ENCODE measurements around the gene TRIOBP.

TRIOBP gene

DNA sequence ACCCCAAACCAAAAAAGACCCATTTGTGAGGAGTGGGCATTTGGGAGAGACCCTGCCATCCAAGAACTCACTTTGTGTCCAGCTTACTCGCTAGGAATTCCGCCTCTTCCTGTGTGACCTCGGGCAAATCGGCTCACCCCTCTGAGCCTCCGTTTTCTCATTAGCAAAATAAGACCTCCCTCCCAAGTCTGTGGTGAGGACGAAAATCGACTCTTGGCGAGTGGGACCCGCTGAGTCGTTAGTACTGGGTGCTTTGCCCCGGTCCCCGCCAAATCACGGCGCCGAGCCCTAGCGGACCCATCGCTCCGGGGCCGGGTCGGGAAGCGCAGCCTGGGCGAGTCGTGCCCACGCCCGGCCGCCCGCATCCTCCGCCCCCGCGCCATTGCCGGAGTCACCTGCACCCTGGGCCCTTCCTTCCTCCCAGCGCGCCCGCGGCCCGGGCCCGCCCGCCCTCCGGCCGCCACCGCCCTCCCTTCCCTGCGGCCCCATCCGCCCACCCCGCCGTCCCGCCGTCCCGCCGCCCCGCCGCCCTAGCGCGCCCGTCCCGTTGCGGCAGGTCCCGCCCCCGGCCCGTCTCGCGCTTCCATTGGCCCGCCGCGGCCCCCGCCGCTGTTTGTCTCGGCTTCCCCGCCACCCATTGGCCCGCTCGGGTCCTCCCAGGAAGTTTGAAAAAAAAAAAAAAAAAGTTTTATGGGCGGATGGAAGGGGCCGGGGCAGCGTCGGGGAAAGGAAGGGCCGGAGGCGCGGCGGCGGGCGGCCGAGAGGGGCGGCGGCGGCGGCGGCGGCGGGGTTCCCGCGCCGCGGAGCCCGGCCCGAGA, 48.9 kb downstream of the TRIOBP start:
- no CpG with 5 or more reads among the region's 94 CpGs for WGBS (ENCODE audit: extremely low coverage, insufficient coverage, insufficient read length)
- H3K9ac ChIP-seq (ENCODE audit: low read length), result peak overlapping the region; percentile 93
- H3K79me2 ChIP-seq (ENCODE audit: control insufficient read depth, insufficient read depth, low read length, poor library complexity), result peaks cover 20% of the 10 kb centered on the region
- peak overlapping the region; percentile 88 for H3K4ac ChIP-seq (ENCODE audit: low read depth, low read length)
- peaks cover 43% of the 10 kb centered on the region for H3K79me1 ChIP-seq (ENCODE audit: low read length)
- peak overlapping the region; percentile 88 for H2AFZ ChIP-seq (ENCODE audit: insufficient read depth, low read length, poor library complexity)
- H4K8ac ChIP-seq (ENCODE audit: low read depth, low read length), result peak overlapping the region; percentile 96
- peak overlapping the region; percentile 70 for H2BK12ac ChIP-seq (ENCODE audit: low read length)
- peak overlapping the region; percentile 95 for H4K91ac ChIP-seq (ENCODE audit: low read depth, low read length)
- H2AK5ac ChIP-seq (ENCODE audit: low read length), result peak overlapping the region; percentile 84
- peak; percentile 86 to 88 for DNase-seq
- peak overlapping the region; percentile 76 for H3K4me2 ChIP-seq (ENCODE audit: low read length)
- peak overlapping the region; percentile 97 for H4K12ac ChIP-seq (ENCODE audit: low read depth, low read length)
- peak overlapping the region; percentile 95 for H3K27ac ChIP-seq (ENCODE audit: low read depth, low read length)
- no peaks in the 10 kb centered on the region for H3K9me3 ChIP-seq (ENCODE audit: insufficient read depth, low read depth, low read length)
- H3K18ac ChIP-seq (ENCODE audit: low read length), result peak overlapping the region; percentile 95
- peak overlapping the region; percentile 97 for H3K14ac ChIP-seq (ENCODE audit: low read length)
- H3K4me1 ChIP-seq (ENCODE audit: control insufficient read depth in 1 of 2, insufficient read depth in 2 of 2, low read length in 2 of 2), result peaks cover 59 to 65% of the 10 kb centered on the region in 2 experiments
- H2BK120ac ChIP-seq (ENCODE audit: insufficient read depth, low read length, poor library complexity), result peak overlapping the region; percentile 96
- peak overlapping the region; percentile 92 for H3K4me3 ChIP-seq (ENCODE audit: low read depth, low read length)
- no peaks in the 10 kb centered on the region for H3K27me3 ChIP-seq (ENCODE audit: insufficient read depth, low read length)
- H3K36me3 ChIP-seq (ENCODE audit: control insufficient read depth in 1 of 2, insufficient read depth in 2 of 2, low read length in 2 of 2), result peaks cover 2 to 3% of the 10 kb centered on the region in 2 experiments
- peak overlapping the region; percentile 91 for H2BK5ac ChIP-seq (ENCODE audit: low read depth, low read length, poor library complexity)
- H3K23ac ChIP-seq (ENCODE audit: low read length), result no peak overlapping the region

DNA sequence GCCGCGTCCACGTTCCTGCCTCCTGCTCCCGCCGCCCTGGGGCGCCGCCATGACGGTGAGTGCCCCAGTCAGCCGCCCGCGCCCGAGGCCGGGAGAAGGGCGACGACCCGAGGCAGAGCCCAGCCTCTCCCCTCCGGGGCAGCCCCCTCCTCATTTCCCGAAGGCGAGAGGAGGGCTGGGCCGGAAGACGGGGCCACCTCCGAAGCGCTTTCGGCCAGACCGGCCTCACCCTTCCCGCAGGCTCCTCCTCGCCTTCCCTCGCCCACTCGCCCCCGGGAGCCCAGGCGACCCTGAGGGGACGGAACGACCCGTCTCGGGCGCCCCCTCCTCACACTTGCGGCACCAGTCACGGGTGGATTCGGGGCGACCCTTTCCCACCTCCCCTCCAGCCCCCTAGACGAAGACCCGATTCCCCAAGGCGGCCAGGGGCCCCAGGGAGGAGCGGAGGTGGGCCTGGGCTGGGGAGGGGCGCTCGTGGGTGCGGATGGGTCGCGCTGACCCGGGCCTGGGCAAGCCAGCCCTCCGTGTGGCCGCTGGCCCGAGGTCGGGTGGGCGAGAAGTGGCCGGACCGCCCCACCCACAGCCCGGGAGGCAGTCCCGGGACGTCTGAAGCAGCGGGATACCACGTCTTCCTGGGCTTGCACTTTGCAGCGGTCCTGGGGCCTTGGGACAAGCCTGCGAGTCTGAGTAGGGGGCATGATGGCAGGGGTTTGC, 49.7 kb downstream of the TRIOBP start:
- peak overlapping the region; percentile 93 for H3K9ac ChIP-seq (ENCODE audit: low read length)

DNA sequence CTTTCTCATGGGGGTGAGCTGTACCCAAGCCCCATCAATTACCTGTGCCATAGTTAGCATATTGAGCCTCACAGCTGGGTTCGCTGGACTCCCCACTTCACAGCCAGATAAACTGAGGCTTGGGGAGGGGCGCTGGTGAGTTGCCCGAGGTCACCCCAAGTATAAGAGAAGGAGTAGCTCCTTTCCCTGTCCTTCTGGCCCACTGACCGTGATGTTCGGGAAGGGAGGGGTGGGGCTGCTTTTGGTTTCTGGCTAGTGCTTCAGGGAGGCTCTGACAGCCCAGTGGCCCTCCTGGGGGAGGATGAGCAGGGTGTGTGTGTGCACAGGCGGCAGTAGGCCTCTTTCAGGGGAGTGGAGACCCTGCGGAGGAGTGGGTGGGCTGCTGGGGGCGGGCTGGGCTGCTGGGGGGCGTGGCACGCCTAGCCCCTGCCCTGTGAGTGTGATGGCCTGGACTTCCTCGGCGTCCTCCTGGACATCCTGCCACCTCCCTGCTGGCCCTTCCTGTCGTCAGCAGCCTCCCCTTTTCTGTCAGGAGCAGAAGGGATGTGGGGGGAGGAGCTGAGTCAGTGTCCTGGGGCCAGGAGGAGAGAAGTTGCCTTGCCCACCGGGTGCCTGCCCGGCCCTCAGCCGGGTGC, 50.3 kb downstream of the TRIOBP start:
- H3K4me3 ChIP-seq (ENCODE audit: low read depth, low read length), result peak overlapping the region; percentile 92
- H3K9ac ChIP-seq (ENCODE audit: low read length), result peak overlapping the region; percentile 93
- no peaks in the 10 kb centered on the region for H3K27me3 ChIP-seq (ENCODE audit: insufficient read depth, low read length)
- H2BK12ac ChIP-seq (ENCODE audit: low read length), result peak overlapping the region; percentile 4
- peak overlapping the region; percentile 47 for H2AK5ac ChIP-seq (ENCODE audit: low read length)
- WGBS (ENCODE audit: extremely low coverage, insufficient coverage, insufficient read length), result no CpG with 5 or more reads among the region's 16 CpGs
- peak overlapping the region; percentile 72 for H2AFZ ChIP-seq (ENCODE audit: insufficient read depth, low read length, poor library complexity)
- H3K14ac ChIP-seq (ENCODE audit: low read length), result peak overlapping the region; percentile 95
- H3K18ac ChIP-seq (ENCODE audit: low read length), result peak overlapping the region; percentile 64
- H3K4me1 ChIP-seq (ENCODE audit: control insufficient read depth in 1 of 2, insufficient read depth in 2 of 2, low read length in 2 of 2), result peaks cover 64 to 70% of the 10 kb centered on the region in 2 experiments
- no peaks in the 10 kb centered on the region for H3K9me3 ChIP-seq (ENCODE audit: insufficient read depth, low read depth, low read length)
- H3K4me2 ChIP-seq (ENCODE audit: low read length), result peak overlapping the region; percentile 71
- peaks cover 10% of the 10 kb centered on the region in 2 experiments for H3K36me3 ChIP-seq (ENCODE audit: control insufficient read depth in 1 of 2, insufficient read depth in 2 of 2, low read length in 2 of 2)
- H4K12ac ChIP-seq (ENCODE audit: low read depth, low read length), result peak overlapping the region; percentile 55
- peak overlapping the region; percentile 75 for H2BK5ac ChIP-seq (ENCODE audit: low read depth, low read length, poor library complexity)
- peaks cover 42% of the 10 kb centered on the region for H3K79me1 ChIP-seq (ENCODE audit: low read length)
- H3K79me2 ChIP-seq (ENCODE audit: control insufficient read depth, insufficient read depth, low read length, poor library complexity), result peaks cover 20% of the 10 kb centered on the region
- peak overlapping the region; percentile 93 for H4K91ac ChIP-seq (ENCODE audit: low read depth, low read length)
- no peak overlapping the region for H3K23ac ChIP-seq (ENCODE audit: low read length)
- H3K27ac ChIP-seq (ENCODE audit: low read depth, low read length), result peak overlapping the region; percentile 95
- peak overlapping the region; percentile 96 for H2BK120ac ChIP-seq (ENCODE audit: insufficient read depth, low read length, poor library complexity)
- peak overlapping the region; percentile 88 for H3K4ac ChIP-seq (ENCODE audit: low read depth, low read length)
- DNase-seq, result peak in 1 of 2 donors; percentile 28
- H4K8ac ChIP-seq (ENCODE audit: low read depth, low read length), result peak overlapping the region; percentile 96

More for the DNA sequence above, 49.7 kb downstream of the TRIOBP start:
- Histone ChIP-seq H3K79me2 (ENCODE audit: control insufficient read depth, insufficient read depth, low read length, poor library complexity) (peaks cover 20% of the 10 kb centered on the region), H4K12ac (ENCODE audit: low read depth, low read length) (peak overlapping the region; percentile 55), H3K79me1 (ENCODE audit: low read length) (peaks cover 43% of the 10 kb centered on the region), H4K91ac (ENCODE audit: low read depth, low read length) (peak overlapping the region; percentile 93), H3K4me3 (ENCODE audit: low read depth, low read length) (peak overlapping the region; percentile 92), H2AFZ (ENCODE audit: insufficient read depth, low read length, poor library complexity) (peak overlapping the region; percentile 72), H3K27me3 (ENCODE audit: insufficient read depth, low read length) (no peaks in the 10 kb centered on the region), H3K4me2 (ENCODE audit: low read length) (peak overlapping the region; percentile 71), H2BK120ac (ENCODE audit: insufficient read depth, low read length, poor library complexity) (peak overlapping the region; percentile 96), H3K23ac (ENCODE audit: low read length) (no peak overlapping the region), H4K8ac (ENCODE audit: low read depth, low read length) (peak overlapping the region; percentile 96), H3K27ac (ENCODE audit: low read depth, low read length) (peak overlapping the region; percentile 95), H3K14ac (ENCODE audit: low read length) (peak overlapping the region; percentile 95), H3K4me1 (ENCODE audit: control insufficient read depth in 1 of 2, insufficient read depth in 2 of 2, low read length in 2 of 2) (peaks cover 62 to 66% of the 10 kb centered on the region in 2 experiments), H3K9me3 (ENCODE audit: insufficient read depth, low read depth, low read length) (no peaks in the 10 kb centered on the region), H3K4ac (ENCODE audit: low read depth, low read length) (peak overlapping the region; percentile 88), H3K36me3 (ENCODE audit: control insufficient read depth in 1 of 2, insufficient read depth in 2 of 2, low read length in 2 of 2) (peaks cover 4 to 5% of the 10 kb centered on the region in 2 experiments), H2BK12ac (ENCODE audit: low read length) (peak overlapping the region; percentile 30), H2AK5ac (ENCODE audit: low read length) (peak overlapping the region; percentile 47), H2BK5ac (ENCODE audit: low read depth, low read length, poor library complexity) (peak overlapping the region; percentile 75), H3K18ac (ENCODE audit: low read length) (peak overlapping the region; percentile 64)
- no CpG with 5 or more reads among the region's 64 CpGs for whole genome bisulfite sequencing (ENCODE audit: extremely low coverage, insufficient coverage, insufficient read length)
- peak in 1 of 2 donors; percentile 29 for DNase-seq

DNA sequence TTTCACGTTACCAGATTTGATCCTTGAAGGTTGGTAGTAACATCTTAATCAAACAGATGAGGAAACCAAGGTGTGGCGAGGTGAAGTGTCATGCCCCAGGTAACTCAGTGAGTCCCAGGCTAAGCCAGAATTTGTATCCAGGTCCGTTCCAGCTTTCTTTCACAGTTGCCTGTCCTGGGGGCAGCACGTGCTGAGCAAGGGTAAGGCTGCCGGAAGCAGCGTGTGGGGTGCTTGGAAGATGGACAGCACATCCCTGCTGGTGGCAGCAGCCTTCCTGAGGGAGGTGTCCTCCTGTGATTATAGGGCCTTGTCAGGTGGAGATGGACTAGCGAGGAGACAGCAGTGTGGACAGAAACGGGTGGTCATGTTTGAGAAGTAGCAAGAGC, 50.9 kb downstream of the TRIOBP start:
- no peak for DNase-seq
- no peak overlapping the region for H2AFZ ChIP-seq (ENCODE audit: insufficient read depth, low read length, poor library complexity)
- peaks cover 12% of the 10 kb centered on the region in 2 experiments for H3K36me3 ChIP-seq (ENCODE audit: control insufficient read depth in 1 of 2, insufficient read depth in 2 of 2, low read length in 2 of 2)
- no peak overlapping the region for H3K14ac ChIP-seq (ENCODE audit: low read length)
- H2BK5ac ChIP-seq (ENCODE audit: low read depth, low read length, poor library complexity), result no peak overlapping the region
- peaks cover 65 to 71% of the 10 kb centered on the region in 2 experiments for H3K4me1 ChIP-seq (ENCODE audit: control insufficient read depth in 1 of 2, insufficient read depth in 2 of 2, low read length in 2 of 2)
- no peak overlapping the region for H4K8ac ChIP-seq (ENCODE audit: low read depth, low read length)
- no peak overlapping the region for H2BK12ac ChIP-seq (ENCODE audit: low read length)
- no peak overlapping the region for H3K9ac ChIP-seq (ENCODE audit: low read length)
- H3K4me2 ChIP-seq (ENCODE audit: low read length), result peak overlapping the region; percentile 16
- peaks cover 40% of the 10 kb centered on the region for H3K79me1 ChIP-seq (ENCODE audit: low read length)
- H4K91ac ChIP-seq (ENCODE audit: low read depth, low read length), result peak overlapping the region; percentile 3
- H2BK120ac ChIP-seq (ENCODE audit: insufficient read depth, low read length, poor library complexity), result no peak overlapping the region
- H3K18ac ChIP-seq (ENCODE audit: low read length), result peak overlapping the region; percentile 13
- peak overlapping the region; percentile 17 for H3K4ac ChIP-seq (ENCODE audit: low read depth, low read length)
- H2AK5ac ChIP-seq (ENCODE audit: low read length), result peak overlapping the region; percentile 3
- H3K27ac ChIP-seq (ENCODE audit: low read depth, low read length), result no peak overlapping the region
- peaks cover 19% of the 10 kb centered on the region for H3K79me2 ChIP-seq (ENCODE audit: control insufficient read depth, insufficient read depth, low read length, poor library complexity)
- no CpG with 5 or more reads among the region's 8 CpGs for WGBS (ENCODE audit: extremely low coverage, insufficient coverage, insufficient read length)
- no peak overlapping the region for H3K23ac ChIP-seq (ENCODE audit: low read length)
- H3K27me3 ChIP-seq (ENCODE audit: insufficient read depth, low read length), result no peaks in the 10 kb centered on the region
- no peak overlapping the region for H4K12ac ChIP-seq (ENCODE audit: low read depth, low read length)
- H3K9me3 ChIP-seq (ENCODE audit: insufficient read depth, low read depth, low read length), result no peaks in the 10 kb centered on the region
- H3K4me3 ChIP-seq (ENCODE audit: low read depth, low read length), result no peak overlapping the region
